A673 (cell line): ENCODE data around the gene HBG1. TPM values are rescaled to one million over a fixed set of nuclear protein-coding genes. Genes with fewer than 3 reads are reported as not detected.
"Not testable (repeated sequence)": the region's sequence is repeated elsewhere in the genome, so short reads cannot be mapped to it uniquely, and the experiment has no call there.

Source experiments
- BruUV-seq: library from RNA; stranded (reverse); fragments of 400-500 nt; replicated peaks from 2 replicates; lab custom pipeline; 2021; lab: Mats Ljungman, UMichigan
- CTCF ChIA-PET: fragments of 300-600 bp; sonication (Branson Sonifier 250); formaldehyde crosslinking; loops from one replicate; lab custom pipeline; 2022; ENCODE audit warnings: antibody characterized with exemption; lab: Charles Lee
- POLR2A ChIA-PET: fragments of 300-600 bp; sonication (Branson Sonifier 250); formaldehyde crosslinking; loops from one replicate; lab custom pipeline; 2022; ENCODE audit warnings: antibody characterized with exemption; ENCODE audit not compliant: low non-redundant PET; lab: Charles Lee
- DNase-seq: peaks from one replicate; pipeline ENCODE4 v3.0.0-alpha.2; 2015; ENCODE audit warnings: low spot score
- H3K27ac ChIP-seq: fragments of 200-600 bp; sonication (generic); 2 replicates; pipeline ENCODE4 v1.5.1; 2016; ENCODE audit warnings: mixed run types, low read depth, mild to moderate bottlenecking, mixed read lengths, antibody characterized with exemption, low read length; ENCODE audit not compliant: poor library complexity, severe bottlenecking
- H3K27me3 ChIP-seq: fragments of 200-600 bp; sonication (generic); replicated peaks from 2 replicates; pipeline ENCODE4 v1.6.1; 2017; ENCODE audit warnings: mixed run types, low read depth, mild to moderate bottlenecking, mixed read lengths, antibody characterized with exemption, low read length; ENCODE audit not compliant: insufficient read depth, poor library complexity
- H3K36me3 ChIP-seq: fragments of 200-600 bp; sonication (generic); 2 replicates; pipeline ENCODE4 v1.6.1; 2016; ENCODE audit warnings: mixed run types, mild to moderate bottlenecking, mixed read lengths, antibody characterized with exemption, low read length; ENCODE audit not compliant: insufficient read depth, poor library complexity, severe bottlenecking
- H3K4me1 ChIP-seq: fragments of 200-600 bp; sonication (generic); 2 replicates; pipeline ENCODE4 v1.6.1; 2017; ENCODE audit warnings: mixed run types, mild to moderate bottlenecking, mixed read lengths, antibody characterized with exemption, low read length; ENCODE audit not compliant: insufficient read depth, poor library complexity, severe bottlenecking
- H3K4me3 ChIP-seq: fragments of 200-600 bp; sonication (generic); 2 replicates; pipeline ENCODE4 v1.5.1; 2016; ENCODE audit warnings: low read depth, mixed run types, mild to moderate bottlenecking, mixed read lengths, low read length; ENCODE audit not compliant: poor library complexity, severe bottlenecking
- H3K9me3 ChIP-seq: fragments of 200-600 bp; sonication (generic); 2 replicates; pipeline ENCODE4 v1.6.1; 2016; ENCODE audit warnings: mixed run types, low read depth, mild to moderate bottlenecking, mixed read lengths, antibody characterized with exemption, low read length; ENCODE audit not compliant: poor library complexity, severe bottlenecking
- CTCF ChIP-seq: fragments of 300-800, 200-600 bp; sonication (generic); conservative IDR thresholded peaks from 2 replicates; pipeline ENCODE4 v1.5.1; 2017; ENCODE audit warnings: low read depth, mild to moderate bottlenecking, antibody characterized with exemption, low read length, moderate library complexity, mixed read lengths
- EZH2 ChIP-seq: fragments of 200-600 bp; sonication (generic); IDR thresholded peaks from 2 replicates; pipeline ENCODE4 v1.6.1; 2017; ENCODE audit warnings: borderline replicate concordance, low read depth, mild to moderate bottlenecking, mixed read lengths, antibody characterized with exemption, low read length; ENCODE audit not compliant: poor library complexity, severe bottlenecking
- intact Hi-C: fragments of 100-400 bp; cut with micrococcal nuclease; formaldehyde crosslinking; loops from one replicate; pipeline ENCODE4 v1.10.0; 2022; ENCODE audit not compliant: unreplicated experiment
- total RNA-seq: library from RNA; stranded (reverse); gene quantifications from 2 replicates; pipeline ENCODE4 v1.2.3, GENCODE V29; 2021

HBG1 gene
- total RNA-seq, 1 experiment from 2014 or later: not detected

- POLR2A ChIA-PET, H3K4me1 ChIP-seq, BruUV-seq, H3K4me3 ChIP-seq, H3K36me3 ChIP-seq, DNase-seq, CTCF ChIA-PET, H3K9me3 ChIP-seq, intact Hi-C loops, H3K27me3 ChIP-seq, H3K27ac ChIP-seq: not testable (repeated sequence)
Observed at GRCh38 chr11:5253440-5253839, 3.8 kb upstream of the HBG1 start.

- TF ChIP-seq CTCF: no peak
- no peak for TF ChIP-seq EZH2
- ChIA-PET CTCF (no interaction called here), POLR2A (no interaction called here)
- Histone ChIP-seq H3K4me3 (no peak overlapping the region), H3K27me3 (no peaks in the 10 kb centered on the region), H3K36me3 (no peaks in the 10 kb centered on the region), H3K27ac (no peak overlapping the region), H3K4me1 (no peaks in the 10 kb centered on the region), H3K9me3 (no peaks in the 10 kb centered on the region)
- no peak for DNase-seq
- intact Hi-C loops: no loop called here
- BruUV-seq: no TSS peak
Observed at GRCh38 chr11:5252919-5253265, 3.2 kb upstream of the HBG1 start.

GRCh38 chr11:5252192-5252918, 2.7 kb upstream of the HBG1 start:
- Histone ChIP-seq H3K27ac (no peak overlapping the region), H3K27me3 (no peaks in the 10 kb centered on the region), H3K9me3 (no peaks in the 10 kb centered on the region), H3K4me1 (no peaks in the 10 kb centered on the region), H3K36me3 (no peaks in the 10 kb centered on the region), H3K4me3 (no peak overlapping the region)
- no peak for DNase-seq
- ChIA-PET CTCF (no interaction called here), POLR2A (no interaction called here)
- intact Hi-C loops: no loop called here
- TF ChIP-seq CTCF: no peak
- no peak for TF ChIP-seq EZH2
- BruUV-seq: no TSS peak

- CTCF ChIA-PET: no interaction called here
- no peak overlapping the region for H3K27ac ChIP-seq
Observed at GRCh38 chr11:5251746-5252145, 2.1 kb upstream of the HBG1 start.

More at GRCh38 chr11:5251746-5252145, 2.1 kb upstream of the HBG1 start:
- Histone ChIP-seq H3K4me3 (no peak overlapping the region), H3K9me3 (no peaks in the 10 kb centered on the region), H3K36me3 (no peaks in the 10 kb centered on the region), H3K4me1 (no peaks in the 10 kb centered on the region), H3K27me3 (no peaks in the 10 kb centered on the region)
- DNase-seq: no peak
- intact Hi-C loops: no loop called here
- POLR2A ChIA-PET: no interaction called here
- no peak for TF ChIP-seq CTCF
- TF ChIP-seq EZH2: no peak
- BruUV-seq: no TSS peak
